ENCODE data around the gene NIPAL4. TPM values are rescaled to one million over a fixed set of nuclear protein-coding genes. Genes with fewer than 3 reads are reported as not detected.

The NIPAL4 gene
- total RNA-seq, 1 experiment from 2014 or later, result not detected

- no peaks in the 10 kb centered on the region for H3K79me1 ChIP-seq (ENCODE audit: insufficient read depth, low read depth, low read length, poor library complexity, severe bottlenecking)
These were observed 46.1 kb downstream of the NIPAL4 start for GRCh38 chr5:157506066-157506590.

More at GRCh38 chr5:157506066-157506590, 46.1 kb downstream of the NIPAL4 start:
- Mint-ChIP-seq H3K4me3 (no peak overlapping the region), H3K36me3 (ENCODE audit: insufficient read depth in 1 of 3, low read depth in 3 of 3) (peaks cover 5 to 7% (median 6%) of the 10 kb centered on the region in 3 experiments; a peak in 4 of 7 replicates), H3K4me1 (no peaks in the 10 kb centered on the region), H3K27ac (no peak overlapping the region), H3K9me3 (no peaks in the 10 kb centered on the region), H3K27me3 (ENCODE audit: low read depth) (no peaks in the 10 kb centered on the region)
- H3K23me2 ChIP-seq (ENCODE audit: insufficient read length, low read depth, low read length, poor library complexity, severe bottlenecking), result no peaks in the 10 kb centered on the region
- H3K27me3 ChIP-seq (ENCODE audit: insufficient read depth, low read length), result no peaks in the 10 kb centered on the region
- no peak overlapping the region for H2AFZ ChIP-seq (ENCODE audit: low read length)
- H3K23ac ChIP-seq (ENCODE audit: insufficient read length, low read depth, low read length), result no peak overlapping the region
- H2BK5ac ChIP-seq (ENCODE audit: insufficient read length, low read length), result no peak overlapping the region
- no peak overlapping the region for H3K9ac ChIP-seq (ENCODE audit: extremely low read depth, insufficient read length, low read length)
- H2BK12ac ChIP-seq (ENCODE audit: insufficient read length, low read depth, low read length), result no peak overlapping the region
- H3K4ac ChIP-seq (ENCODE audit: low read depth, low read length), result no peak overlapping the region
- DNase-seq, result no peak
- no peak overlapping the region for H2BK20ac ChIP-seq (ENCODE audit: low read depth, low read length, poor library complexity, severe bottlenecking)
- no peaks in the 10 kb centered on the region for H3K9me3 ChIP-seq (ENCODE audit: control insufficient read depth, low read depth, low read length)
- no peak overlapping the region for H3K18ac ChIP-seq (ENCODE audit: insufficient read length, low read depth, low read length)
- H4K20me1 ChIP-seq (ENCODE audit: control insufficient read depth, insufficient read depth, insufficient read length), result no peaks in the 10 kb centered on the region
- no peak overlapping the region for H4K5ac ChIP-seq (ENCODE audit: insufficient read length, low read depth, low read length)
- no peak overlapping the region for H3K4me2 ChIP-seq (ENCODE audit: insufficient read depth, insufficient read length, low read length)
- WGBS (ENCODE audit: extremely low coverage, insufficient read length, low lambda C conversion rate), result no CpG with 5 or more reads among the region's 3 CpGs
- H2BK15ac ChIP-seq (ENCODE audit: low read depth, low read length), result no peak overlapping the region
- H3K79me2 ChIP-seq (ENCODE audit: insufficient read depth, low read length), result no peaks in the 10 kb centered on the region
- H2AK5ac ChIP-seq (ENCODE audit: insufficient read length, low read length), result no peak overlapping the region
- no peak overlapping the region for H3K14ac ChIP-seq (ENCODE audit: insufficient read depth, low read length)
- no peak overlapping the region for H3K27ac ChIP-seq (ENCODE audit: insufficient read length, low read depth, low read length)
- no peak overlapping the region for H4K8ac ChIP-seq (replicated peaks; ENCODE audit: insufficient read length, low read depth, low read length)
- no peaks in the 10 kb centered on the region; the same call in 1 of the 2 replicates for H3K4me1 ChIP-seq (ENCODE audit: insufficient read depth, low read length)
- H3T11ph ChIP-seq (ENCODE audit: low read length), result no peak overlapping the region
- no peak overlapping the region for H4K91ac ChIP-seq (ENCODE audit: insufficient read length, low read depth, low read length)
- no peak for TF ChIP-seq CTCF (conservative IDR thresholded peaks at IDR 0.05)
- no peak overlapping the region for H3K56ac ChIP-seq (ENCODE audit: insufficient read length, low read depth, low read length)
- no peak overlapping the region for H2BK120ac ChIP-seq (ENCODE audit: low read depth, low read length, poor library complexity, severe bottlenecking)
